ENCODE results near the gene ASTN1. TPM values are rescaled to one million over a fixed set of nuclear protein-coding genes. Genes with fewer than 3 reads are reported as not detected.

The ASTN1 gene
- total RNA-seq, 1 experiment from 2014 or later, result not detected

DNA sequence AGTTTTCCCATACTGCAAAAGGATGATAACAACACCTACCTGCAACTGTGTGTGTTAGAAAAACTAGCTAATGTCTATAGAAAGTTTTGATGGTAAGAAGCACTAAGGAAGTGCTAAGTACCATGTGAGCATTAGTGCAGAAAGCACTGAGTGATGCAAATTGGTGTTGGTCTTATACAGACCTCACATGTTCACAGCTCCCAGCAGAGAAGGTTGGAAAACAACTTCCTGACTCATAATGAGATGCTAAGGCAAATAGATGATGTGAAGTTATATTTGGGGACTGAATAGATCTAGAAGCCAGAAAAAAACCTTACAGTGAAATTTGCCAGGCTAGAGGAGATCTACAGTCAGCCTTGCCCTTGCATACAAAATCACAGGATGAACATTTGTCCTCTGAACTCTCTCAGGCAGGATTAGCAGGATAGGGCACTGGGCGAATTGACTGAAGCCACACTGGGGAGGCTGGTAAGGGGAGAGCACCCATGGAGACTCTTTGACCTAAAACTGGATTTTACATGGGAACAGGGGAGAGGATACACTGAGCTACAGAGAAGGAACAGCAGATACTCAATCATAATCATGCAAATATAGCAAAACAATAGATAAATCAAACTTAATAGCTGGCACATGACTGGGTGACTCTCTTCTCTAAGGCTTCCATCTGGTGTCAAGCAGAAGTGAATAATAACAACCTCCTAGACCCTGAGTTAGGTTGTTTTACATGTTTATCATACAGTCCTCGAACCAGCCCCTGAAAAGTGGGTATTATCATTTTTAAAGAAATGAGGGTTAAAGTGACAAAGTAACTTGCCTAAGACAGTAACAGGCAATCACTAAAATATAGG is 61.3 kb downstream of the ASTN1 start:
- intact Hi-C loops (cut with micrococcal nuclease), result no loop called here

DNA sequence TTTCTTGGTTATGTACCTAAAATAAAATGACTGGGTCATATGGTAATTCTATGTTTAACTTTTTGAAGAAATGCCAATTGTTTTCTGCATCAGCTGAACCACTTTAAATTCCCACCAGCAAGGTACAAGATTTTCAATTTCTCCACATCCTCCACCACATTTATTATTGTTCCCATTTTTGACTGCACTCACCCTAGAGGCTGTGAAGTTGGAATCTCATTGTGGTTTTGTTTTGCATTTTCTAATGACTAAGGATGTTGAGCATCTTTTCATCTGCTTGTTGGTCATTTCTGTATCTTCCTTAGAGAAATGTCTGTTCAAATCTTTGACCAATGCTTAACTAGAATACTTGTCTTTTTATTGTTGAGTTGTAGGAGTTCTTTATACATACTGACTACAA is 72.5 kb downstream of the ASTN1 start:
- no peak overlapping the region for H3K4me3 ChIP-seq (ENCODE audit: low read length)
- no peaks in the 10 kb centered on the region for H4K20me1 ChIP-seq (ENCODE audit: low read length)
- POLR2A ChIA-PET (ENCODE audit: unreplicated experiment), result no interaction called here
- TF ChIP-seq, protein P1, sequence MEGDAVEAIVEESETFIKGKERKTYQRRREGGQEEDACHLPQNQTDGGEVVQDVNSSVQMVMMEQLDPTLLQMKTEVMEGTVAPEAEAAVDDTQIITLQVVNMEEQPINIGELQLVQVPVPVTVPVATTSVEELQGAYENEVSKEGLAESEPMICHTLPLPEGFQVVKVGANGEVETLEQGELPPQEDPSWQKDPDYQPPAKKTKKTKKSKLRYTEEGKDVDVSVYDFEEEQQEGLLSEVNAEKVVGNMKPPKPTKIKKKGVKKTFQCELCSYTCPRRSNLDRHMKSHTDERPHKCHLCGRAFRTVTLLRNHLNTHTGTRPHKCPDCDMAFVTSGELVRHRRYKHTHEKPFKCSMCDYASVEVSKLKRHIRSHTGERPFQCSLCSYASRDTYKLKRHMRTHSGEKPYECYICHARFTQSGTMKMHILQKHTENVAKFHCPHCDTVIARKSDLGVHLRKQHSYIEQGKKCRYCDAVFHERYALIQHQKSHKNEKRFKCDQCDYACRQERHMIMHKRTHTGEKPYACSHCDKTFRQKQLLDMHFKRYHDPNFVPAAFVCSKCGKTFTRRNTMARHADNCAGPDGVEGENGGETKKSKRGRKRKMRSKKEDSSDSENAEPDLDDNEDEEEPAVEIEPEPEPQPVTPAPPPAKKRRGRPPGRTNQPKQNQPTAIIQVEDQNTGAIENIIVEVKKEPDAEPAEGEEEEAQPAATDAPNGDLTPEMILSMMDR (conservative IDR thresholded peaks at IDR 0.05; ENCODE audit: low read depth, low read length), result no peak
- no peak for ATAC-seq
- DNase-seq, result no peak
- CTCF ChIA-PET, result no interaction called here
- intact Hi-C loops (cut with micrococcal nuclease), result no loop called here
- peaks cover 6% of the 10 kb centered on the region for H3F3A ChIP-seq (ENCODE audit: low read length, unreplicated experiment)
- no peaks in the 10 kb centered on the region for H3K36me3 ChIP-seq (ENCODE audit: low read depth, low read length)
- H3K27ac ChIP-seq (ENCODE audit: low read length), result peak overlapping the region; percentile 79
- no TSS peak for BruUV-seq (replicated peaks)
- H3K9ac ChIP-seq (ENCODE audit: low read length), result no peak overlapping the region
- peaks cover 29% of the 10 kb centered on the region for H3K4me1 ChIP-seq (ENCODE audit: insufficient read depth, low read length)
- no peak overlapping the region for H3K4me2 ChIP-seq (ENCODE audit: low read length)
- H3K27me3 ChIP-seq (ENCODE audit: low read length), result no peaks in the 10 kb centered on the region
- H3K9me3 ChIP-seq (ENCODE audit: low read length), result no peaks in the 10 kb centered on the region
- no peaks in the 10 kb centered on the region for H3K79me2 ChIP-seq (ENCODE audit: low read length)
- H3K9me2 ChIP-seq (replicated peaks; ENCODE audit: low read length), result no peaks in the 10 kb centered on the region
- H2AFZ ChIP-seq (ENCODE audit: low read length), result no peak overlapping the region

More for the DNA sequence above, 61.3 kb downstream of the ASTN1 start:
- H3K79me2 ChIP-seq (ENCODE audit: low read length), result no peaks in the 10 kb centered on the region
- TF ChIP-seq, protein P1 (conservative IDR thresholded peaks at IDR 0.05; ENCODE audit: low read depth, low read length), result no peak
- H2AFZ ChIP-seq (ENCODE audit: low read length), result no peak overlapping the region
- no peaks in the 10 kb centered on the region for H3K9me2 ChIP-seq (replicated peaks; ENCODE audit: low read length)
- H3F3A ChIP-seq (ENCODE audit: low read length, unreplicated experiment), result no peaks in the 10 kb centered on the region
- H3K9me3 ChIP-seq (ENCODE audit: low read length), result no peaks in the 10 kb centered on the region
- H3K4me1 ChIP-seq (ENCODE audit: insufficient read depth, low read length), result no peaks in the 10 kb centered on the region
- no peaks in the 10 kb centered on the region for H3K27me3 ChIP-seq (ENCODE audit: low read length)
- DNase-seq (no peak), ATAC-seq (peak; percentile 57)
- H3K4me2 ChIP-seq (ENCODE audit: low read length), result no peak overlapping the region
- H3K9ac ChIP-seq (ENCODE audit: low read length), result no peak overlapping the region
- no TSS peak for BruUV-seq (replicated peaks)
- CTCF ChIA-PET, result no interaction called here
- no peak overlapping the region for H3K4me3 ChIP-seq (ENCODE audit: low read length)
- no peak overlapping the region for H3K27ac ChIP-seq (ENCODE audit: low read length)
- POLR2A ChIA-PET (ENCODE audit: unreplicated experiment), result no interaction called here
- H4K20me1 ChIP-seq (ENCODE audit: low read length), result no peaks in the 10 kb centered on the region
- H3K36me3 ChIP-seq (ENCODE audit: low read depth, low read length), result no peaks in the 10 kb centered on the region

DNA sequence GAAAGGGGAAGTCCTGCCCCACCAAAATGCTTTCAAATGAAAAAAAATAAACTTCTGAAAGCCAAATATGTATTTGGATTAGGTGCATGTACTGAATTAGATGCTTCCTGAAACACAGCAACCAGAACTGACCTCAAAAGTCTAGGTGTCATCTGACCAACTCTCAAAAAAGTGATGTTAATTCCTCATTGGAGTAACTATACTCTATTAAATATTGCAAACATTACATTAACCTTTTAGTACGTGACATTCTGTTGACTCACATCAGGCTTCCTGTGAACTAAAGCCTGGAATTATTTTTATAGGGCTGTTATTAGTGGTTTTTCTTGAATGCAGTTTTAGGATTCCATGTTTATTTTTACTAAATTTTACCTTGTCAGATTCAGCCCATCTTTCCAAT is 73.5 kb downstream of the ASTN1 start:
- TF ChIP-seq EZH2 (IDR thresholded peaks at IDR 0.05; ENCODE audit: low read length, unreplicated experiment) (no peak), EZH2phosphoT487 (IDR thresholded peaks at IDR 0.05; ENCODE audit: borderline replicate concordance, low read length) (no peak)
- TF ChIP-seq, protein P1 (conservative IDR thresholded peaks at IDR 0.05; ENCODE audit: low read depth, low read length), result no peak
- no TSS peak for BruUV-seq (replicated peaks)
- Histone ChIP-seq H4K20me1 (ENCODE audit: low read length) (no peaks in the 10 kb centered on the region), H3K4me3 (ENCODE audit: low read length) (no peak overlapping the region), H3K36me3 (ENCODE audit: low read depth, low read length) (no peaks in the 10 kb centered on the region), H3K79me2 (ENCODE audit: low read length) (no peaks in the 10 kb centered on the region), H3K27ac (ENCODE audit: low read length) (peak overlapping the region; percentile 84), H3K9me3 (ENCODE audit: low read length) (no peaks in the 10 kb centered on the region), H3K9ac (ENCODE audit: low read length) (peak overlapping the region; percentile 27), H3F3A (ENCODE audit: low read length, unreplicated experiment) (peaks cover 6% of the 10 kb centered on the region), H3K4me2 (ENCODE audit: low read length) (peak overlapping the region; percentile 59), H3K27me3 (ENCODE audit: low read length) (no peaks in the 10 kb centered on the region), H2AFZ (ENCODE audit: low read length) (no peak overlapping the region), H3K4me1 (ENCODE audit: insufficient read depth, low read length) (peaks cover 29% of the 10 kb centered on the region), H3K9me2 (replicated peaks; ENCODE audit: low read length) (no peaks in the 10 kb centered on the region)
- ChIA-PET POLR2A (ENCODE audit: unreplicated experiment) (no interaction called here), CTCF (no interaction called here)
- intact Hi-C loops (cut with micrococcal nuclease), result loop anchor here (1.0 to 2.0 kb wide), 3 partner anchors 8 to 165 kb away; no protein-coding TSS in a partner anchor
- DNase-seq (peak; percentile 88), ATAC-seq (peak; percentile 94)
